Lung (tissue), 12 donors: ENCODE measurements around the gene KCNC1. TPM values are rescaled to one million over a fixed set of nuclear protein-coding genes. Genes with fewer than 3 reads are reported as not detected.

Experiments used
- ATAC-seq: fragments of 200-7000 bp; cut with Tn5 transposase; one replicate; pipeline ENCODE4 v1.9.1; 2020; ENCODE audit warnings: moderate number of reproducible peaks; ENCODE audit not compliant: insufficient read depth, low FRiP score
- DNase-seq, 3 donors: peaks; one replicate each; pipeline ENCODE4 v3.0.0-alpha.2; 2013 to 2017
- H3K27ac ChIP-seq, 2 donors: one replicate each; pipeline ENCODE4 v1.5.1; 2013; ENCODE audit warnings: mild to moderate bottlenecking in 2 of 2, moderate library complexity in 2 of 2, control low read depth in 1 of 2, inconsistent platforms in 1 of 2, low read depth in 1 of 2, low read length in 1 of 2
- H3K27me3 ChIP-seq, 3 donors: one replicate each; pipeline ENCODE4 v1.5.1; 2013; ENCODE audit warnings: low read length in 2 of 3; ENCODE audit not compliant: control insufficient read depth in 3 of 3, insufficient read depth in 3 of 3
- H3K36me3 ChIP-seq, 4 donors: one replicate each; pipeline ENCODE4 v1.5.1; 2013; ENCODE audit warnings: low read length in 4 of 4, mild to moderate bottlenecking in 1 of 4, moderate library complexity in 1 of 4; ENCODE audit not compliant: control insufficient read depth in 4 of 4, insufficient read depth in 4 of 4
- H3K4me1 ChIP-seq, 5 donors: one replicate each; pipeline ENCODE4 v1.5.1; 2013; ENCODE audit warnings: low read length in 5 of 5, mild to moderate bottlenecking in 2 of 5, moderate library complexity in 1 of 5; ENCODE audit not compliant: control insufficient read depth in 5 of 5, insufficient read depth in 5 of 5
- H3K4me3 ChIP-seq: one replicate; pipeline ENCODE4 v1.5.1; 2013; ENCODE audit warnings: mild to moderate bottlenecking, control low read depth, moderate library complexity
- H3K9ac ChIP-seq, 2 donors: one replicate each; pipeline ENCODE4 v1.5.1; 2013; ENCODE audit warnings: low read length in 2 of 2, control low read depth in 1 of 2; ENCODE audit not compliant: insufficient read depth in 1 of 2
- H3K9me3 ChIP-seq, 4 donors: one replicate each; pipeline ENCODE4 v1.5.1; 2013; ENCODE audit warnings: low read length in 3 of 4, mild to moderate bottlenecking in 1 of 4, moderate library complexity in 1 of 4; ENCODE audit not compliant: control insufficient read depth in 4 of 4, insufficient read depth in 3 of 4
- WGBS, 2 donors: extraction: QIAGEN DNeasy Blood & Tissue Kit; methylation state at CpG; one replicate each; pipeline ENCODE4 v1.1.7; 2013; 5-methylcytosine and 5-hydroxymethylcytosine counted together
- polyA plus RNA-seq, 2 donors: library from polyadenylated mRNA; stranded (reverse); fragments of 200-250 nt; gene quantifications; one replicate each; pipeline ENCODE4 v1.2.1, GENCODE V29; 2013
- total RNA-seq, 2 donors: library from RNA; depleted of rRNA in 1 of 2; stranded (reverse); fragments of >200 nt in 1 of 2; gene quantifications; one replicate each; pipeline ENCODE4 v1.2.1, GENCODE V29; 2014 to 2021
- TF ChIP-seq, protein P1 (sequence below): IDR thresholded peaks from 2 replicates; pipeline ENCODE4 v1.5.1; 2012; ENCODE audit warnings: mild to moderate bottlenecking; ENCODE audit errors: control extremely low read depth, extremely low read depth
- donor health status: control.
- donor health status: control.
- donor health status: Bipolar disorder and iron deficiency.
- donor health status: healthy.
- donor health status: DM: yes; HTN: yes; CAD: no.

The KCNC1 gene
- total and polyA plus RNA-seq, 4 donors, result 0.01 TPM; not detected in 3

DNA sequence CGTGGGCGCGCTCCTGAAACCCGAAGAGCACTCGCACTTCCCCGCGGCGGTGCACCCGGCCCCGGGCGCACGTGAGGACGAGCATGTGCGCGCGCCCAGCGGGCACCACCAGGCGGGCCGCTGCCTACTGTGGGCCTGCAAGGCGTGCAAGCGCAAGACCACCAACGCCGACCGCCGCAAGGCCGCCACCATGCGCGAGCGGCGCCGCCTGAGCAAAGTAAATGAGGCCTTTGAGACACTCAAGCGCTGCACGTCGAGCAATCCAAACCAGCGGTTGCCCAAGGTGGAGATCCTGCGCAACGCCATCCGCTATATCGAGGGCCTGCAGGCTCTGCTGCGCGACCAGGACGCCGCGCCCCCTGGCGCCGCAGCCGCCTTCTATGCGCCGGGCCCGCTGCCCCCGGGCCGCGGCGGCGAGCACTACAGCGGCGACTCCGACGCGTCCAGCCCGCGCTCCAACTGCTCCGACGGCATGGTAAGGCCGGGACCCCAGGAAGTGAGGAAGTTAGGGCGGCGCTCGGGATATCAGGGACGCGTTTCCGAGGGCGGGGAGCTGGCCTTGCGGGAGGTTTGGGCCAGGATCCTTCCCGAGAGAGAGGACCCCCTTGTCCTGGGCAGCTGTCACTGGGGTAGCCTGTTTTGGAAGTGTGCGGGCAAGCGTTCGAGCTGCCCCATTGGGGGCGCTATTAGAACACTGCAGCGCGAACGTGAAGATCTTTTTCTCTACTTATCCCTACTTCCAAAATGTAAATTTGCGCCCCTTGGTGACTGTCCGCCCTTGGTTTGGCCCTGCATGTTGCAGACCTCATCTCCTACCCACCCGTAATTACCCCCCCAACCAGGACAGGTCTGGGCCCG is 14.4 kb upstream of the KCNC1 start:
- Histone ChIP-seq H3K27ac (no peak overlapping the region), H3K4me3 (no peak overlapping the region), H3K4me1 (peaks cover 0 to 13% (median 0%) of the 10 kb centered on the region in 5 donors), H3K27me3 (peaks cover 49 to 93% (median 76%) of the 10 kb centered on the region in 3 donors), H3K9me3 (peaks cover 0 to 7% (median 0%) of the 10 kb centered on the region in 4 donors), H3K36me3 (no peaks in the 10 kb centered on the region), H3K9ac (no peak overlapping the region)
- no peak for ATAC-seq
- peak; percentile 44 to 67 (median 49) for DNase-seq
- TF ChIP-seq, protein P1, sequence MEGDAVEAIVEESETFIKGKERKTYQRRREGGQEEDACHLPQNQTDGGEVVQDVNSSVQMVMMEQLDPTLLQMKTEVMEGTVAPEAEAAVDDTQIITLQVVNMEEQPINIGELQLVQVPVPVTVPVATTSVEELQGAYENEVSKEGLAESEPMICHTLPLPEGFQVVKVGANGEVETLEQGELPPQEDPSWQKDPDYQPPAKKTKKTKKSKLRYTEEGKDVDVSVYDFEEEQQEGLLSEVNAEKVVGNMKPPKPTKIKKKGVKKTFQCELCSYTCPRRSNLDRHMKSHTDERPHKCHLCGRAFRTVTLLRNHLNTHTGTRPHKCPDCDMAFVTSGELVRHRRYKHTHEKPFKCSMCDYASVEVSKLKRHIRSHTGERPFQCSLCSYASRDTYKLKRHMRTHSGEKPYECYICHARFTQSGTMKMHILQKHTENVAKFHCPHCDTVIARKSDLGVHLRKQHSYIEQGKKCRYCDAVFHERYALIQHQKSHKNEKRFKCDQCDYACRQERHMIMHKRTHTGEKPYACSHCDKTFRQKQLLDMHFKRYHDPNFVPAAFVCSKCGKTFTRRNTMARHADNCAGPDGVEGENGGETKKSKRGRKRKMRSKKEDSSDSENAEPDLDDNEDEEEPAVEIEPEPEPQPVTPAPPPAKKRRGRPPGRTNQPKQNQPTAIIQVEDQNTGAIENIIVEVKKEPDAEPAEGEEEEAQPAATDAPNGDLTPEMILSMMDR, result no peak
- 3 to 4% methylated on average over 77 to 85 of the region's 85 CpGs for WGBS, 2 donors

GRCh38 chr11:17720796-17721171 is 13.8 kb upstream of the KCNC1 start:
- 2 to 8% methylated on average over 24 of the region's 24 CpGs for WGBS, 2 donors
- Histone ChIP-seq H3K9ac (no peak overlapping the region), H3K27me3 (peaks cover 49 to 93% (median 72%) of the 10 kb centered on the region in 3 donors)

GRCh38 chr11:17721242-17721999 is 13.2 kb upstream of the KCNC1 start:
- ATAC-seq (no peak), DNase-seq (peak in 1 of 3 donors; percentile 11)
- no peak overlapping the region for H3K9ac ChIP-seq
- H3K4me1 ChIP-seq, result peaks cover 0 to 13% (median 0%) of the 10 kb centered on the region in 5 donors
- peaks cover 46 to 93% (median 70%) of the 10 kb centered on the region in 3 donors for H3K27me3 ChIP-seq
- H3K36me3 ChIP-seq, result no peaks in the 10 kb centered on the region
- WGBS, 2 donors, result 9 to 12% methylated on average over 52 to 56 of the region's 56 CpGs
- H3K27ac ChIP-seq, result no peak overlapping the region
- peaks cover 0 to 7% (median 0%) of the 10 kb centered on the region in 4 donors for H3K9me3 ChIP-seq
- TF ChIP-seq, protein P1, result no peak
- H3K4me3 ChIP-seq, result no peak overlapping the region

More at GRCh38 chr11:17720796-17721171, 13.8 kb upstream of the KCNC1 start:
- no peak overlapping the region for H3K4me3 ChIP-seq
- no peak overlapping the region for H3K27ac ChIP-seq
- TF ChIP-seq, protein P1, result no peak
- peaks cover 0 to 13% (median 0%) of the 10 kb centered on the region in 5 donors for H3K4me1 ChIP-seq
- DNase-seq (peak in 2 of 3 donors; percentile 13), ATAC-seq (no peak)
- peaks cover 0 to 7% (median 0%) of the 10 kb centered on the region in 4 donors for H3K9me3 ChIP-seq
- H3K36me3 ChIP-seq, result no peaks in the 10 kb centered on the region
